ENCODE results near the gene ADGRL3.

GRCh38 chr4:61243962-61244361 is 43.8 kb downstream of the ADGRL3 start:
- no peak for TF ChIP-seq CTCF (IDR thresholded peaks at IDR 0.05)
- TF ChIP-seq EP300 (IDR thresholded peaks at IDR 0.05) = no peak
